Neural progenitor cell (in vitro differentiated cells): ENCODE results near the gene AFF3.

ENCODE experiments used
- EZH2 ChIP-seq: fragments of 200-600 bp; sonication (generic); IDR thresholded peaks from 2 replicates; pipeline ENCODE4 v1.6.1; 2017; ENCODE audit warnings: antibody characterized with exemption, mild to moderate bottlenecking, moderate library complexity
- TF ChIP-seq, protein P1 (sequence below): fragments of 200-600 bp; sonication (generic); IDR thresholded peaks from 2 replicates; pipeline ENCODE4 v1.5.1; 2017; ENCODE audit warnings: antibody characterized with exemption, mild to moderate bottlenecking

DNA sequence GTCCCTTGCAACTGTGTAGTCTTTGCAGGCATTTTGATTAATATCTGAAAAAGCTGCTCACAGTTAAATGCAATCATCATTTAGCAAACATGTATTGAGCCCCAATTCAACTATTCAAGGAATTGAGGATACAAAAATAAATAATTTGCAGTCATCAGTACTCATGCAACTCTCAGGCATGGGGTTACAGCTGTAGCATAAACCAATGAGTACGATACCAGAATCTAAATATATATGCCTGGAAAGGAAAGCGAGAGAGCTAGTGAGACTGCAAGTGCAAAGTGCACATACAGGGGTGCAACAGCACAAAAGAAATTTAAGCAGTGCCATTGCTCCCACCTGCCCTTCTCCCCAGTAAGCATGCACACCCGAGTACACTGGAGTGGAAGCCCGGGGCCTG, 216.4 kb downstream of the AFF3 start:
- TF ChIP-seq, protein P1, sequence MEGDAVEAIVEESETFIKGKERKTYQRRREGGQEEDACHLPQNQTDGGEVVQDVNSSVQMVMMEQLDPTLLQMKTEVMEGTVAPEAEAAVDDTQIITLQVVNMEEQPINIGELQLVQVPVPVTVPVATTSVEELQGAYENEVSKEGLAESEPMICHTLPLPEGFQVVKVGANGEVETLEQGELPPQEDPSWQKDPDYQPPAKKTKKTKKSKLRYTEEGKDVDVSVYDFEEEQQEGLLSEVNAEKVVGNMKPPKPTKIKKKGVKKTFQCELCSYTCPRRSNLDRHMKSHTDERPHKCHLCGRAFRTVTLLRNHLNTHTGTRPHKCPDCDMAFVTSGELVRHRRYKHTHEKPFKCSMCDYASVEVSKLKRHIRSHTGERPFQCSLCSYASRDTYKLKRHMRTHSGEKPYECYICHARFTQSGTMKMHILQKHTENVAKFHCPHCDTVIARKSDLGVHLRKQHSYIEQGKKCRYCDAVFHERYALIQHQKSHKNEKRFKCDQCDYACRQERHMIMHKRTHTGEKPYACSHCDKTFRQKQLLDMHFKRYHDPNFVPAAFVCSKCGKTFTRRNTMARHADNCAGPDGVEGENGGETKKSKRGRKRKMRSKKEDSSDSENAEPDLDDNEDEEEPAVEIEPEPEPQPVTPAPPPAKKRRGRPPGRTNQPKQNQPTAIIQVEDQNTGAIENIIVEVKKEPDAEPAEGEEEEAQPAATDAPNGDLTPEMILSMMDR = no peak
- no peak for TF ChIP-seq EZH2
